DND-41 (cell line): ENCODE results near the gene GIPC3.

Experiments used
- ATAC-seq: fragments of 200-7000 bp; cut with Tn5 transposase; 3 replicates; pipeline ENCODE4 v1.9.1; 2021; ENCODE audit warnings: low read depth; ENCODE audit not compliant: insufficient read depth
- DNase-seq: peaks from one replicate; pipeline ENCODE4 v3.0.0-alpha.2; 2020
- H2AFZ ChIP-seq: 2 replicates; pipeline ENCODE4 v1.6.0; 2012; ENCODE audit warnings: low read depth, low read length
- H3K27ac ChIP-seq: 2 replicates; pipeline ENCODE4 v1.5.1; 2012; ENCODE audit warnings: low read length, inconsistent platforms
- H3K27me3 ChIP-seq: fragments of 200-600 bp; sonication (generic); 2 replicates; pipeline ENCODE4 v1.6.0; 2012; ENCODE audit warnings: low read length, mild to moderate bottlenecking, inconsistent platforms; ENCODE audit not compliant: insufficient read depth, poor library complexity
- H3K36me3 ChIP-seq: 2 replicates; pipeline ENCODE4 v1.5.1; 2012; ENCODE audit warnings: low read length, inconsistent platforms; ENCODE audit not compliant: insufficient read depth
- H3K4me1 ChIP-seq: 2 replicates; pipeline ENCODE4 v1.5.1; 2012; ENCODE audit warnings: mild to moderate bottlenecking, low read length; ENCODE audit not compliant: insufficient read depth
- H3K4me2 ChIP-seq: 2 replicates; pipeline ENCODE4 v1.6.0; 2012; ENCODE audit warnings: mild to moderate bottlenecking, moderate library complexity, low read length, inconsistent platforms; ENCODE audit not compliant: insufficient read depth
- H3K4me3 ChIP-seq, 2 experiments: fragments of 200-600 bp in 1 of 2; shearing (Covaris generic) in 1 of 2; 2 replicates each; pipeline ENCODE4 v1.5.1; 2012 to 2016; ENCODE audit warnings: inconsistent platforms in 2 of 2, low read length in 2 of 2, mild to moderate bottlenecking in 2 of 2, low read depth in 1 of 2, moderate library complexity in 1 of 2
- H3K79me2 ChIP-seq: 2 replicates; pipeline ENCODE4 v1.6.0; 2012; ENCODE audit warnings: low read length, inconsistent platforms; ENCODE audit not compliant: insufficient read depth
- H3K9ac ChIP-seq: 2 replicates; pipeline ENCODE4 v1.6.0; 2012; ENCODE audit warnings: low read depth, mild to moderate bottlenecking, inconsistent platforms, low read length, moderate library complexity
- H3K9me3 ChIP-seq: 2 replicates; pipeline ENCODE4 v1.5.1; 2012; ENCODE audit warnings: low read length, moderate library complexity, mild to moderate bottlenecking, inconsistent platforms; ENCODE audit not compliant: insufficient read depth, severe bottlenecking
- H4K20me1 ChIP-seq: 2 replicates; pipeline ENCODE4 v1.6.0; 2012; ENCODE audit warnings: low read length; ENCODE audit not compliant: insufficient read depth
- EZH2 ChIP-seq: IDR thresholded peaks from 3 replicates; pipeline ENCODE4 v1.6.1; 2012; ENCODE audit warnings: borderline replicate concordance, low read depth, mild to moderate bottlenecking, moderate library complexity, low read length, inconsistent platforms; ENCODE audit not compliant: severe bottlenecking
- TF ChIP-seq, protein P1 (sequence below): IDR thresholded peaks from 2 replicates; pipeline ENCODE4 v1.5.1; 2012; ENCODE audit warnings: borderline replicate concordance, low read length, moderate library complexity, mild to moderate bottlenecking; ENCODE audit not compliant: poor library complexity, severe bottlenecking; ENCODE audit errors: extremely low read depth

GIPC3 gene

DNA sequence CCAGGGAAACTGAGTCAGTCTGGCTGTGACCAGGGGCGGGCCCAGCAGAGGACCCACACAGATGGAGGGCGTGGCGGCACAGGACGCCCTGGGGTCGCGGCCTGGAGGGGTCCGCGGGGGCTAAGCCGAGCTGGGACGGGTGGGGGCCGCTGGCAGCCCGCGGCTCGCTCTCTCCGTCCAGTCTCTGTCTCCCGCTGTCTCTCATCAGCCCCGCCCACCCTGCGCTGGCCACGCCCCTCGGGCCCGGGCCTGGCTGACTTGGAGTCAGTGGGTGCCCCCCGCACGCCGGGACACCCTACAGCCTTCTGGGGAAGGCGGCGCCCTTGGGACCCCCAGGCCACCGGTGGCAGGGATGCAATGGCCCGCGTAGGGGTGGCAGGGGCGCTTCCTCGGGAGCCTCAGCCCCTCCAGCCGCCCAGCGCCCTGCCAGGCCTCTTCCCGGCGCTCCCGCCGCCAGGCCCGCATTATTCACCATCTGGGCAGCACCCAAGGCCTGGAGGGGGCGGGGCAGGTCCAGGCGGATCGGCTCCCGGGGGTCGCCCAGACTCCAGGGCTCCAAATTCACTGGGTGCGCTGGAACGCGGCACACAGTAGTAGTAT, 21.5 kb downstream of the GIPC3 start, which contains the start of gene TBXA2R:
TBXA2R (minus strand) TSS at position 186 of the 600 bp plus-strand sequence. CDS start 6,241 bp downstream, outside the sequence.
- TF ChIP-seq, protein P1, sequence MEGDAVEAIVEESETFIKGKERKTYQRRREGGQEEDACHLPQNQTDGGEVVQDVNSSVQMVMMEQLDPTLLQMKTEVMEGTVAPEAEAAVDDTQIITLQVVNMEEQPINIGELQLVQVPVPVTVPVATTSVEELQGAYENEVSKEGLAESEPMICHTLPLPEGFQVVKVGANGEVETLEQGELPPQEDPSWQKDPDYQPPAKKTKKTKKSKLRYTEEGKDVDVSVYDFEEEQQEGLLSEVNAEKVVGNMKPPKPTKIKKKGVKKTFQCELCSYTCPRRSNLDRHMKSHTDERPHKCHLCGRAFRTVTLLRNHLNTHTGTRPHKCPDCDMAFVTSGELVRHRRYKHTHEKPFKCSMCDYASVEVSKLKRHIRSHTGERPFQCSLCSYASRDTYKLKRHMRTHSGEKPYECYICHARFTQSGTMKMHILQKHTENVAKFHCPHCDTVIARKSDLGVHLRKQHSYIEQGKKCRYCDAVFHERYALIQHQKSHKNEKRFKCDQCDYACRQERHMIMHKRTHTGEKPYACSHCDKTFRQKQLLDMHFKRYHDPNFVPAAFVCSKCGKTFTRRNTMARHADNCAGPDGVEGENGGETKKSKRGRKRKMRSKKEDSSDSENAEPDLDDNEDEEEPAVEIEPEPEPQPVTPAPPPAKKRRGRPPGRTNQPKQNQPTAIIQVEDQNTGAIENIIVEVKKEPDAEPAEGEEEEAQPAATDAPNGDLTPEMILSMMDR = no peak
- no peak for TF ChIP-seq EZH2
- no peaks in the 10 kb centered on the region for H3K4me1 ChIP-seq
- H3K27me3 ChIP-seq = no peaks in the 10 kb centered on the region
- H3K36me3 ChIP-seq = peaks cover 14% of the 10 kb centered on the region
- H3K9ac ChIP-seq = no peak within 1 kb of the TSS
- H2AFZ ChIP-seq = no peak within 1 kb of the TSS
- H3K27ac ChIP-seq = no peak within 1 kb of the TSS
- DNase-seq = no peak
- no peak within 1 kb of the TSS for H3K4me2 ChIP-seq
- H4K20me1 ChIP-seq = no peaks in the 10 kb centered on the region
- H3K4me3 ChIP-seq = no peak within 1 kb of the TSS
- no peak for ATAC-seq
- no peaks in the 10 kb centered on the region for H3K79me2 ChIP-seq
- no peaks in the 10 kb centered on the region for H3K9me3 ChIP-seq

DNA sequence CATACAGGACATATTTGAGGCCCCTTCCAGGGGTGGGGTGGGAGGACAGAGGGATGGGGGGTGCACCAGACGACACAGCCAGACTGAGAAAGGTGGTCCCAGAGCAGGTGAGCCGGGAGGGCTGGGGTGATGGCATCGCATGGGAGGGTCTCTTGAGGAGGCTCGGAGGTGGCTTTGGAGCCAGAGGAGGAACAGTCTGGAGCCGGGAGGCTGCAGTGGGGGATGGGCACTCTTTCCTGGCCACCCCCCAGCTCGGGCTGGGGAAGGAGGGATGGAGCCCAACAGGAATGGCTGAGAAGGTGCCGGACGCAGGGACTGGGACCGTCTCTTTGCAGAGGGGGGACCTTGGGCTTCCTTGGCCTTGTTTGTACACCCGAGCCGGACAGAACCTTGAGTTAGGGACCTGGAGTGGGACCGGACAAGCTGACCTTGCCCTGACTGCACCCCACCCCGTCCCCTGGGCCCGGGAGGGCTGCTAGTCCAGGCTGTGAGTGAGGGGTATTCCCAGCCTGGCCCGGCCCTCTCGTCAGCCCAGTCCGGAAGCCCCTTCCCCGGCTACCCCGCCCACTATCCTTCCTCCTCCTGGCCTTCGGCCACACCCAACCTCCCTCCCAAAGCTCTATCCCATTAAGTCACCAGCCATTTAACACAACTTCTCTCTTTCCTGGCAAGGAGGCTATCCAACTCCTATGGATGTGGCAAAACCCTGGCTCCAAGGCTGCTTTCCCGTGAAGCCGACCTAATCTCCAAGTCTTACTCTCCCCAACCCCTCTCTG, 22.2 kb downstream of the GIPC3 start:
- no peak overlapping the region for H3K9ac ChIP-seq

DNA sequence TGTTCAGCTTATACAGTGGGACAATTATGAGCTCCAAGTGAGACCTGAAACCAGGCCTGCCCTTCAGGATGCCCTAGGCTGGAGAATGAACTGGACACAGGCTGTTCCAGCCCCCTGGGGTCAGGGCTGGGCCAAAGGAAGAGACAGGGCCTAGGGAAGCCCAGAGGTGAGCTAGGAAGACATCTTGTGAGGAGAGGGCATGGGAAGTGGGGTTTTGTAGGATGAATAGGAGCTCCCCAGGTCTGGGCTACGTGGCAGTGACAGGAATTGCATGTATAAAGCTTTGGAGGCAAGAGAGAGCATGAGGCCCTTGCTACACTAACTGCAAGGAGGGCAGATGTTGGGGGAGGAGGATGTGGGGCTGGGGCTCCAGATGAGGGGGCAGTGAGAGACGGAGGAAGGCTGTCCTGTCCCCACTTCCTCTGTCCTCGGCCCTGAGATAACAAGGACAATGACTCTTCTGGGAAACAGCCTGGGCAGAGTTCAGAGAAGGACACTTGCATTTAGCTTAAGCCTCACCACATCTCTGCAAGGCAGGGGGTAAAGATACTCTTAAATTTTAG, 22.9 kb downstream of the GIPC3 start:
- H3K27me3 ChIP-seq = no peaks in the 10 kb centered on the region
- no peak overlapping the region for H2AFZ ChIP-seq
- H3K79me2 ChIP-seq = no peaks in the 10 kb centered on the region
- ATAC-seq (no peak), DNase-seq (no peak)
- no peak overlapping the region for H3K4me2 ChIP-seq
- no peak overlapping the region for H3K4me3 ChIP-seq
- H4K20me1 ChIP-seq = no peaks in the 10 kb centered on the region
- H3K27ac ChIP-seq = no peak overlapping the region
- peaks cover 24% of the 10 kb centered on the region for H3K36me3 ChIP-seq
- H3K9me3 ChIP-seq = no peaks in the 10 kb centered on the region
- no peak overlapping the region for H3K9ac ChIP-seq
- TF ChIP-seq, protein P1 = no peak
- no peak for TF ChIP-seq EZH2
- H3K4me1 ChIP-seq = no peaks in the 10 kb centered on the region

More for the DNA sequence above, 22.2 kb downstream of the GIPC3 start:
- H3K4me3 ChIP-seq = no peak overlapping the region
- no peaks in the 10 kb centered on the region for H3K27me3 ChIP-seq
- H3K4me1 ChIP-seq = no peaks in the 10 kb centered on the region
- peaks cover 21% of the 10 kb centered on the region for H3K36me3 ChIP-seq
- no peaks in the 10 kb centered on the region for H4K20me1 ChIP-seq
- DNase-seq = no peak
- H3K27ac ChIP-seq = no peak overlapping the region
- H3K9me3 ChIP-seq = no peaks in the 10 kb centered on the region
- H3K4me2 ChIP-seq = no peak overlapping the region
- no peaks in the 10 kb centered on the region for H3K79me2 ChIP-seq
- ATAC-seq = no peak
- TF ChIP-seq, protein P1 = no peak
- no peak for TF ChIP-seq EZH2
- no peak overlapping the region for H2AFZ ChIP-seq
